ENCODE measurements around the gene LDB1. TPM values are rescaled to one million over a fixed set of nuclear protein-coding genes. Genes with fewer than 3 reads are reported as not detected.

LDB1 gene
- total RNA-seq, 3 donors from 2014 or later = 32.3 to 92.2 (median 37.2) TPM

DNA sequence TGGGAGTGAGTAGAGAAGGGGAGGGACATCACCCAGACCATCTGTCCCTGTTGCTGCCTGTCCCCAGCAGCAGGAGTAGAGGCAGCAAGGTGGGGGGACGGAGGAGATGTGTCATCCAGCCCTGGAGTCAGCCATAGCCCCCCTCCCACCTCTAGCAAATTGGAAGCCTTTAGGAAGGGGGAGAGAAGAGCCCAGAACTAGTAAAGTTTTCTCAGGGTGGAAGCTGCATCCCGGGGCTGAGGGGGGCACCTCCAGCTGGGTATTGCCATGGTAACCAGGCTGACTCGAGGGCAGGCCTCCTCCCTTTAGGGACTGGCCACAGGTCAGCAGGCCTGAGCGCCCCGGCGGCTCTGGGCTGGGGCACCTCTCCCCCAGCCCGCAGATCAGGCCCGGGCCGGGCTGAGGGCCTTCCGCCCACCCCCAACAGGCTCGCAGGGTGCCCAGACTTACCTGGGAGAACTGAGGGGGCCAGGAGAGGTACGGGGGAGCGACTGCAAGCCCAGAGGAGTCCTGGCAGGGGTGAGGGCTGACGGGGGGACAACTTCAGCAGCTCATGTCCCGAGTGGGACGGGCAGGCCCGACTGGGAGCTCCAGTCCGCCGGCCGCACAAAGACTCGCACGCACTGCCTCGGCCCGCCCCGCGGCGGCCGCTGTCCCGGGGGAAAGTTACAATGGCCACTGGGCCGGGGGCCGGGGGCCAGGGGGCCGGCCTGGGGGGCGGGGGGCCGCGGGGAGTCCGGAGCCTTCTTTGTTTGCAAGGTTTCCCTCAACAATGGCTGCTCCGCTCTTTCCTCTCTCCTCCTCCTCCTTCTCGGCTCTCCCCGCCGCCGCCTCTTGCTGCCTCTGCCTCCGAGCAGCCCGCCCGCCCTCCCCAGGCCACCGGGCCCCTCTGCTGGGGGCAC lies 6.0 kb downstream of the LDB1 start:
- peak; percentile 35 to 71 (median 55) for DNase-seq
- Histone ChIP-seq H3K4me1 (ENCODE audit: low read depth) (peaks cover 44% of the 10 kb centered on the region), H3K36me3 (ENCODE audit: low read depth) (peaks cover 13% of the 10 kb centered on the region), H3K9me3 (no peaks in the 10 kb centered on the region), H3K4me3 (peak overlapping the region; percentile 34)
- intact Hi-C loops (cut with DNase I, micrococcal nuclease) = no loop called here
- TF ChIP-seq CTCF (IDR thresholded peaks at IDR 0.05) = no peak
- peak; percentile 37 for ATAC-seq

DNA sequence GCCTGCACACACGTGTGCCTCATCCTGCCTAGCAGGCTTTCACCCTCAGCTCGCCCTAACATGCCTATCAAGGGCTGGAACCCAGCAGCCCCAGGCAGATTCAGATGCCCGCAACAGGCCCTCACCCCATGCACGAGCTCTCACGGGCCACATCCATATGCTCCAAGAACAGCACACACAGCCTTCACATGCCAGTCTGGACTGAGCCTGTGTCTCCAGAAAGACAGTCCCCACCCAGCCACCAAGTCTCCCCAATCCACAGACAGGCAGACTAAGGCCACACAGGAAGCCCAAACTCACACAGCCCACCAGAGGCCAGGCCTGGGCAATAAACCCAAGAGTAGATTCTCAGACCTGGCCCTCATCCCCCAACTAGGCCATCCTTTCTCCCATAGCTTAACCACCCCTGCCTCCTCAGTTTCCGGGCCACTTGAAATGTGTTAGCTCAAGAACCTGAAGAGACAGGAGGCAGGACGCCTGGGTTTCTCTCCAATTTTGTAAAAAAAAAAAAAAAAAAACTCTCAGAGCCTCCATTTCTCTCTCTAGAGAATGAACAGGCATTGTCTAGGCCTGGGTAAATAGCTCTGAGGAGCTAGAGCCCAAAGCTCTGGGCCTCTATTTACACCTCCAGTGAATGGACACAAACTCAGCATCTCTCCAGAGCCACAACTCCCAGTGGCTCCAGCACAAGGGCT lies 6.8 kb downstream of the LDB1 start:
- ATAC-seq (no peak), DNase-seq (no peak)
- intact Hi-C loops (cut with DNase I, micrococcal nuclease) = no loop called here
- no peak overlapping the region for H3K4me3 ChIP-seq
- no peaks in the 10 kb centered on the region for H3K9me3 ChIP-seq
- TF ChIP-seq CTCF (IDR thresholded peaks at IDR 0.05) = no peak
- H3K36me3 ChIP-seq (ENCODE audit: low read depth) = peaks cover 14% of the 10 kb centered on the region
- peaks cover 38% of the 10 kb centered on the region for H3K4me1 ChIP-seq (ENCODE audit: low read depth)

GRCh38 chr10:102112210-102112817 lies 7.9 kb downstream of the LDB1 start:
- no peak for DNase-seq
- H3K4me1 ChIP-seq (ENCODE audit: low read depth) = peaks cover 28% of the 10 kb centered on the region

DNA sequence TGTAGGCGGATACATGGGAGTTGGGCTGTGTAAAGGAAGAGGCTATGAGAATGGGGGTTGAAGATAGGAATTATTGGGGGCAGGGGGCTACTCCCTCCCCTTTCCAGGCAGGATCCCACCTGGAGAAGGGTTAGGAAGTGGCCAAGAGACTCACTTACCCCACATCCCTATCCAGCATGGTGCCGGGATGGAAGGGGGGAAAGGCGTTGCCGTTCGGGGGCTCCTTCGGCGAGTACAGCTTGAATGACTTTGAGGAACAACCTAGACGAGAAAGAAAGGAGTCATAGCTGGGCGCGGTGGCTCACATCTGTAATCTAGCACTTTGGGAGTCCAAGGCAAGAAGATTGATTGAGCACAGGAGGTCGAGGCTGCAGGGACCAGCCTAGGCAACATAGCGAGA lies 8.9 kb downstream of the LDB1 start:
- no peak for DNase-seq
- Histone ChIP-seq H3K9me3 (no peaks in the 10 kb centered on the region), H3K4me3 (no peak overlapping the region), H3K36me3 (ENCODE audit: low read depth) (peaks cover 14% of the 10 kb centered on the region), H3K4me1 (ENCODE audit: low read depth) (peaks cover 18% of the 10 kb centered on the region)
- no peak for ATAC-seq
- intact Hi-C loops (cut with DNase I, micrococcal nuclease) = no loop called here
- TF ChIP-seq CTCF (IDR thresholded peaks at IDR 0.05) = no peak

More at GRCh38 chr10:102112210-102112817, 7.9 kb downstream of the LDB1 start:
- ATAC-seq = no peak
- H3K9me3 ChIP-seq = no peaks in the 10 kb centered on the region
- H3K36me3 ChIP-seq (ENCODE audit: low read depth) = peaks cover 14% of the 10 kb centered on the region
- no peak overlapping the region for H3K4me3 ChIP-seq
- no peak for TF ChIP-seq CTCF (IDR thresholded peaks at IDR 0.05)
- intact Hi-C loops (cut with DNase I, micrococcal nuclease) = no loop called here

- DNase-seq (no peak), ATAC-seq (no peak)
- intact Hi-C loops (cut with DNase I, micrococcal nuclease) = no loop called here
- peaks cover 14% of the 10 kb centered on the region for H3K36me3 ChIP-seq (ENCODE audit: low read depth)
- TF ChIP-seq CTCF (IDR thresholded peaks at IDR 0.05) = no peak
- no peaks in the 10 kb centered on the region for H3K9me3 ChIP-seq
- H3K4me1 ChIP-seq (ENCODE audit: low read depth) = peaks cover 14% of the 10 kb centered on the region
- no peak overlapping the region for H3K4me3 ChIP-seq
These were observed 10.7 kb downstream of the LDB1 start for GRCh38 chr10:102109166-102110116.

Measured in mucosa of descending colon (tissue), 3 donors.